ENCODE results near the gene TSPAN18. TPM values are rescaled to one million over a fixed set of nuclear protein-coding genes. Genes with fewer than 3 reads are reported as not detected.

Gene TSPAN18
- total RNA-seq, 4 donors from 2014 or later, result 0.95 to 4.5 (median 2.3) TPM

- 59 to 63% methylated on average over 2 of the region's 2 CpGs for WGBS, 2 donors
- no peak for DNase-seq (ENCODE audit: low spot score in 2 of 2)
- no peak for TF ChIP-seq CTCF (IDR thresholded peaks at IDR 0.05)
- H3K4me3 ChIP-seq (ENCODE audit: low read depth, poor library complexity, severe bottlenecking), result no peak overlapping the region
- intact Hi-C loops (cut with DNase I; ENCODE audit: low total_unique reads), result loop anchor here (10.0 kb wide), 1 partner anchor 166 kb away; no protein-coding TSS in a partner anchor
Observed at GRCh38 chr11:44729063-44729462, 2.3 kb downstream of the TSPAN18 start.

- 44 to 65% methylated on average over 3 of the region's 3 CpGs for WGBS, 2 donors
- H3K4me3 ChIP-seq (ENCODE audit: low read depth, poor library complexity, severe bottlenecking), result no peak overlapping the region
Observed at GRCh38 chr11:44729713-44730112, 3.0 kb downstream of the TSPAN18 start.

GRCh38 chr11:44730775-44731174 is 4.0 kb downstream of the TSPAN18 start:
- intact Hi-C loops (cut with DNase I; ENCODE audit: low total_unique reads), result no loop called here
- WGBS, 2 donors, result 71 to 85% methylated on average over 5 of the region's 5 CpGs
- no peak overlapping the region for H3K4me3 ChIP-seq (ENCODE audit: low read depth, poor library complexity, severe bottlenecking)
- no peak for DNase-seq (ENCODE audit: low spot score in 2 of 2)
- TF ChIP-seq POLR2A (IDR thresholded peaks at IDR 0.05), result no peak
- TF ChIP-seq CTCF (IDR thresholded peaks at IDR 0.05), result no peak

More at GRCh38 chr11:44729713-44730112, 3.0 kb downstream of the TSPAN18 start:
- no peak for DNase-seq (ENCODE audit: low spot score in 2 of 2)
- intact Hi-C loops (cut with DNase I; ENCODE audit: low total_unique reads), result loop anchor here (10.0 kb wide), 1 partner anchor 165 kb away; no protein-coding TSS in a partner anchor
- TF ChIP-seq CTCF (IDR thresholded peaks at IDR 0.05) (no peak), POLR2A (IDR thresholded peaks at IDR 0.05) (no peak)

GRCh38 chr11:44731685-44732430 is 5.1 kb downstream of the TSPAN18 start:
- WGBS, 2 donors, result 43 to 52% methylated on average over 12 of the region's 12 CpGs
- H3K4me3 ChIP-seq (ENCODE audit: low read depth, poor library complexity, severe bottlenecking), result no peak overlapping the region
- no peak for DNase-seq (ENCODE audit: low spot score in 2 of 2)
- intact Hi-C loops (cut with DNase I; ENCODE audit: low total_unique reads), result no loop called here
- no peak for TF ChIP-seq CTCF (IDR thresholded peaks at IDR 0.05)

GRCh38 chr11:44732564-44732963 is 5.8 kb downstream of the TSPAN18 start:
- intact Hi-C loops (cut with DNase I; ENCODE audit: low total_unique reads), result no loop called here
- WGBS, 2 donors, result 85% methylated on average over 5 of the region's 5 CpGs
- DNase-seq (ENCODE audit: low spot score in 2 of 2), result no peak
- H3K4me3 ChIP-seq (ENCODE audit: low read depth, poor library complexity, severe bottlenecking), result no peak overlapping the region
- TF ChIP-seq POLR2A (IDR thresholded peaks at IDR 0.05), result no peak
- no peak for TF ChIP-seq CTCF (IDR thresholded peaks at IDR 0.05)

GRCh38 chr11:44733877-44734276 is 7.1 kb downstream of the TSPAN18 start:
- 86 to 91% methylated on average over 2 of the region's 2 CpGs for WGBS, 2 donors

More at GRCh38 chr11:44733877-44734276, 7.1 kb downstream of the TSPAN18 start:
- DNase-seq (ENCODE audit: low spot score in 2 of 2), result no peak
- TF ChIP-seq CTCF (IDR thresholded peaks at IDR 0.05) (no peak), POLR2A (IDR thresholded peaks at IDR 0.05) (no peak)
- intact Hi-C loops (cut with DNase I; ENCODE audit: low total_unique reads), result no loop called here
- no peak overlapping the region for H3K4me3 ChIP-seq (ENCODE audit: low read depth, poor library complexity, severe bottlenecking)
